GM21825 (cell line): Measurements from ENCODE around the gene ADIG.

Experiments used
- ATAC-seq: cut with Tn5 transposase; IDR thresholded peaks from one replicate; pipeline ENCODE4 v1.9.1; 2021; ENCODE audit warnings: mild to moderate bottlenecking, moderate library complexity; ENCODE audit not compliant: unreplicated experiment

ADIG gene

DNA sequence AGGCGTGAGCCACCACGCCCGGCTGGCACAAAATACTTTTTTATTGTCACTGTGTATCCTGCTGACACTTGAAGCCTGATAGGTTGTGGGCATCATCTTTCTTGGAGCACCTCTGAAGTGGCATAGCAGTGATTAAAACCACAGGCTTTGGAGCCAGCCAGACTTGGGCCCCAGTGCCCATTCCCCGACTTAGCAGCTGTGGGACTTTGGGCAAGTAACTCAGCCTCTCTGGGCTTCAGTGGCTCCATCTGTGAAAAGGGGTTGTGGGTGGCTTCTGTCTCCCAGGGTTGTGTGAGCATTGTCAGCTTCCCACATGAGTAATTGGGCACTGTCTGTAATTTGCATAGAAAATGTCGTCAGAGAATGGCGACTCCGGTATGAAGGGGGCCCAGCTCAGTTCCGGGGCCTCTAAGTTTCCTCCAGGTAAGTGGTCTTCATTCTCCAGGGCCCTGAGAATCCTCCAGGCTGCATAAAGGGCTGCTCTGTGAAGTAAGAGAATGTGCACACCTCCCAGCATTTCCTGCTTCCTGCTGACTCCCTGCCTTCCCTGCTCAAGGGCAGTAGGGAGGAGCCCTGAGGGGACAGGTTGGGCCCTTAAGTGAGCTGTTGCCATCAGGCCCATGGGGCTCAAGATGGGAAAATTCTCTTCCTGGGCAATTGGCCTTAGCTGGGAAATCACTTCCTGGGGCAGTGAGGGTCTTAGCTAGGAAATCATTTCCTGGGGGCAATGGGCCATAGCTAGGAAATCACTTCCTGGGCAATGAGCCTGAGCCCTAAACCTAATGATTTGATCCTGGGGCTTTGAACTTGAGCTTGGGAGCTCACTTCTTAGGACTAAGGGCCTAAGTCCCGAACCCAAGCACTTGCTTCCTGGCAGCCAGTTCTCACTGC, 47.8 kb downstream of the ADIG start:
- ATAC-seq: no peak

DNA sequence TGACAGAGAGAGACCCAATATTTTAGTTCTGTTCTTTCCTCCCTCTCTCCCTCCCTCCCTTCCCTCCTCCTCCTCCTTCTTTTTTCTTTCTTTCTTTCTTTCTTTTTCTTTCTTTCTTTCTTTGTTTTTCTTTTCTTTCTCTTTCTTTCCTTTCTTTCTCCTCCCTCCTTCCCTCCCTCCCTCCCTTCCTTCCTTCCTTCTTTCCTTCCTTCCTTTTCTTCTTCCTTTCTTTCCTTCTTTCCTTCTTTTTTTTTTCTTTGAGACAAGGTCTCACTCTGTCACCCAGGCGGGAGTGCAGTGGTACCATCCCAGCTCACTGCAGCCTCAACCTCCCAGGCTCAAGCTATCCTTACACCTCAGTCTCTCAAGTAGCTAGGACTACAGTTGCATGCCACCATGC, 49.0 kb downstream of the ADIG start:
- no peak for ATAC-seq

DNA sequence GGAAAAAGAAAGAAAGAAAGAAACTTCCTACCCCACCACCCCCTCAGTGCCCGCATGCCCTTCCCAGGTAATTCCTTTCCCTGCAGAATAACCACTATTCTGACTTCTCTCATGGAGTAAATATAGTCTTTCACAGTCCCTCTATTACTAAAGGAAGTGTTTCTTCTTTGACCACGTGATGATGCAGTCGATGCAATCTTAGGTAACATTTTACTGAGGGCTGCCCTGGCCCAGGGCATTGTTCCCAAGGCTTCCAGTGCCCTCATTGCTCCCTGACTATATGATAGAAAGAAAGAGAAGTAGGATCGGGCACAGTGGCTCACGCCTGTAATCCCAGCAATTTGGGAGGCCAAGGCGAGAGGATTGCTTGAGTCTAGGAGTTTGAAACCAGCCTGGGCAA, 49.7 kb downstream of the ADIG start:
- no peak for ATAC-seq

DNA sequence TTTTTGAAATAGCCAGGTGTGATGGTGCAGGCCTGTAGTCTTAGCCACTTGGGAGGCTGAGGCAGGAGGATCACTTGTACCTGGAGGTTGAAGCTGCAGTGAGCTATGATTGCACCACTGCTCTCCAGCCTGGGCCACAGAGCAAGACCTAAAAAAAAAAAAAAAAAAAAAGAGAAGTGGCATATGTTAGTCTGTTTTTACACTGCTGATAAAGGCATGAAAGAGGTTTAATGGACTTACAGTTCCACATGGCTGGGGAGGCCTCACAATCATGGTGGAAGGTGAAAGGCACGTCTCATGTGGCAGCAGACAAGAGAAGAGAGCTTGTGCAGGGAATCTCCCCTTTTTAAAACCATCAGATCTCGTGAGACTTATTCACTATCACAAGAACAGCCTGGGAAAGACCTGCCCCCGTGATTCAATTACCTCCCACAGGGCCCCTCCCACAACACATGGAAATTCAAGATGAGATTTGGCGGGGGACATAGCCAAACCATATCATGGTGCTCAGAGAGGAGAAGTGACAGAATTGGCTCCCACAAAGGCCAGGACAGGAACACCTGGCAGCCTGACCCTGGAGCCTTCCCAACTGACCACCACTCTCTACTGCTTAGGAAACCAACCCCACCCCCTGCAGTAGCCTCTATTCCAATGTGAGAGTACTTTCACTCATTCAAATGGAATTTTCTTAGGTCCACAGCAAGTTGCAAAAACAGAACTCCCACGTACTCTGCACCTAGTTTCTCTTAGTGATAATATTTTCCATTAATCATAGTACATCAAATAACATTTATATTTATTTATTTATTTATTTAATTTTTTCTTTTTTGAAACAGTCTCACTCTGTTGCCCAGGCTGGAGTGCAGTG, 50.4 kb downstream of the ADIG start:
- no peak for ATAC-seq

DNA sequence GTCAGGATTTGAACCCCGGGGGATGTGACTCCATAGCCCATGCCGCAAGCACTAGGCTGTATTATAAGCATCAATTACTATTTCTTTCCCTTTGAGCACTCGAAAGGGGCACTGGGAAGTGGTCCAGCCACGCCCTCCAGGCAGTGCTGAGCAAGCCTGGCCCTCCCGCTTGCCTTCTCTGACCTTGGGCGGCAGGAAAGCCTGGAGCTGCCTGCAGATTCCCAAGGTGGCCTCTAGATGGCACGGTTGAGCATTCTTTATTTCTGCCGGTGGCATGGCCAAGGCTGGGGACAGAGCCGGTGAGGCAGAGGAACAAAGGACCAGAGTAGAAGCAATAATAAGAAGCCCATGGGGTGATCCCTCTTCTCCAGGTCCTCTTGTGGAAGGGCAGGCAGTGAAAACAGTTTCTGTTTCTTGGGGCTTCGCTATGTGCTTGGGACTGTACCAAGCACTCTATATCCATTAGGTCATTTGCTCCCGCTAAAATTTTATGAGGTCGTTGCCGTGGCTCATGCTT, 52.6 kb downstream of the ADIG start:
- ATAC-seq: no peak

DNA sequence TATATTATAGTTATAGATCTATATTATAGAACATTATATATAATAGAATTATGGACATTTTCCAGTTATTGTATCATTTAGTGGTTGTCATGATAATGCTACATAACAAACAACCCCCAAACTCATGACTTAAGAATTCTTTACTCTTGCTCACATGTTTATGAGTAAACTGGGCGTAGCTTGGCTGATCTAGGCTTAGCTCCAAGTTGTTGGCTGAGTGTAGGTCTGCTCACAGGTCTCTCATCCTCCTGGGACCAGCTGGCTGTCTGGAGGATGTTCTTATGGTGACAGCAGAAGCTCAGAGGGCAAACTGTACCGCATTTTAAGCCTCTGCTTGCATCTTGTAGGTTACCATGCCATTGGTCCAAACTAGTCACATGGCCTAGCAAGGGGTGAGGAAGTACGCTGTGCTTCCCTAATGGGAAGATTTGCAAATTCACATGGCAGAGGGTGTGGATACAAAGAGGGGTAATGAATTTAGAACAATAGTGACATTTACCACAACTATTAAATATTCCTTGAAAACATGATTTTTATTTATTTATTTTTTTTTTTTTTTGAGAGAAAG, 54.8 kb downstream of the ADIG start:
- ATAC-seq: no peak
